ENCODE measurements around the gene KLK5. TPM values are rescaled to one million over a fixed set of nuclear protein-coding genes. Genes with fewer than 3 reads are reported as not detected.
"Not testable (repeated sequence)": the region's sequence is repeated elsewhere in the genome, so short reads cannot be mapped to it uniquely, and the experiment has no call there.

KLK5 gene
- total and polyA plus RNA-seq, 2 donors (not counting 1 experiment from before 2014, with no cell fraction given) = not detected

GRCh38 chr19:50974702-50975556, 22.1 kb upstream of the KLK5 start:
- ATAC-seq (ENCODE audit: low read depth) (no peak), DNase-seq (no peak)
- Histone ChIP-seq H3K4me2 (replicated peaks; ENCODE audit: low read depth, low read length, poor library complexity, severe bottlenecking) (no peak overlapping the region), H3K27ac (ENCODE audit: low read length in 2 of 2) (no peak overlapping the region), H4K20me1 (ENCODE audit: control insufficient read depth, insufficient read depth, low read length, poor library complexity, severe bottlenecking) (no peaks in the 10 kb centered on the region), H2AFZ (ENCODE audit: insufficient read depth, low read depth, low read length, poor library complexity, severe bottlenecking) (no peak overlapping the region), H3K4me1 (ENCODE audit: control insufficient read depth in 2 of 2, insufficient read depth in 2 of 2, low read length in 2 of 2) (no peaks in the 10 kb centered on the region), H3K79me2 (ENCODE audit: control insufficient read depth, insufficient read depth, low read length) (no peaks in the 10 kb centered on the region), H3K4me3 (ENCODE audit: control extremely low read depth in 1 of 5, extremely low read depth in 1 of 5, insufficient read depth in 1 of 5, low read depth in 2 of 5, low read length in 4 of 5) (no peak overlapping the region), H3K9ac (ENCODE audit: low read length) (no peak overlapping the region), H3K27me3 (replicated peaks in 1 of 4; ENCODE audit: control extremely low read depth in 1 of 4, control insufficient read depth in 3 of 4, insufficient read depth in 4 of 4, low read length in 3 of 4) (peaks cover 0 to 13% (median 0%) of the 10 kb centered on the region in 4 experiments), H3K36me3 (replicated peaks in 1 of 2; ENCODE audit: control extremely low read depth in 1 of 2, control insufficient read depth in 1 of 2, extremely low read depth in 1 of 2, insufficient read depth in 2 of 2, low read length in 1 of 2) (no peaks in the 10 kb centered on the region), H3K9me3 (ENCODE audit: control extremely low read depth in 1 of 3, control insufficient read depth in 2 of 3, insufficient read depth in 1 of 3, low read length in 2 of 3) (peaks cover 0 to 2% (median 0%) of the 10 kb centered on the region in 3 donors)
- H3K27me3 Mint-ChIP-seq = peaks cover 68% of the 10 kb centered on the region
- no peaks in the 10 kb centered on the region for H3K4me1 Mint-ChIP-seq
- ChIA-PET CTCF (no interaction called here), POLR2A (no interaction called here)
- no peaks in the 10 kb centered on the region for H3K9me3 Mint-ChIP-seq (ENCODE audit: insufficient read depth)
- H3K4me3 Mint-ChIP-seq = no peak overlapping the region
- no peak overlapping the region for H3K27ac Mint-ChIP-seq
- no peak for TF ChIP-seq CTCF (IDR thresholded peaks at IDR 0.05)
- TF ChIP-seq EZH2 (IDR thresholded peaks at IDR 0.05; ENCODE audit: borderline replicate concordance, insufficient read depth, low read depth, low read length, poor library complexity, severe bottlenecking) = no peak
- intact Hi-C loops (cut with micrococcal nuclease) = no loop called here
- 71% methylated on average over 2 of the region's 9 CpGs for WGBS (ENCODE audit: insufficient coverage)

GRCh38 chr19:50972795-50973376, 20.0 kb upstream of the KLK5 start:
- H3K27ac Mint-ChIP-seq = no peak overlapping the region
- ChIA-PET CTCF (no interaction called here), POLR2A (no interaction called here)
- H3K9me3 Mint-ChIP-seq (ENCODE audit: insufficient read depth) = no peaks in the 10 kb centered on the region
- no peaks in the 10 kb centered on the region for H3K79me2 ChIP-seq (ENCODE audit: control insufficient read depth, insufficient read depth, low read length)
- WGBS (ENCODE audit: insufficient coverage) = 81% methylated on average over 8 of the region's 9 CpGs
- no peak overlapping the region for H3K4me2 ChIP-seq (replicated peaks; ENCODE audit: low read depth, low read length, poor library complexity, severe bottlenecking)
- DNase-seq = no peak
- no peaks in the 10 kb centered on the region for H3K4me1 ChIP-seq (ENCODE audit: control insufficient read depth in 2 of 2, insufficient read depth in 2 of 2, low read length in 2 of 2)
- H3K4me3 Mint-ChIP-seq = no peak overlapping the region
- TF ChIP-seq CTCF (IDR thresholded peaks at IDR 0.05) = no peak
- H3K27me3 Mint-ChIP-seq = peaks cover 58% of the 10 kb centered on the region
- ATAC-seq (ENCODE audit: low read depth) = no peak
- H3K36me3 ChIP-seq (replicated peaks in 1 of 2; ENCODE audit: control extremely low read depth in 1 of 2, control insufficient read depth in 1 of 2, extremely low read depth in 1 of 2, insufficient read depth in 2 of 2, low read length in 1 of 2) = no peaks in the 10 kb centered on the region
- intact Hi-C loops (cut with micrococcal nuclease) = no loop called here
- no peak overlapping the region for H3K9ac ChIP-seq (ENCODE audit: low read length)
- H3K4me3 ChIP-seq (ENCODE audit: control extremely low read depth in 1 of 5, extremely low read depth in 1 of 5, insufficient read depth in 1 of 5, low read depth in 2 of 5, low read length in 4 of 5) = no peak overlapping the region
- H4K20me1 ChIP-seq (ENCODE audit: control insufficient read depth, insufficient read depth, low read length, poor library complexity, severe bottlenecking) = no peaks in the 10 kb centered on the region
- H3K9me3 ChIP-seq (ENCODE audit: control extremely low read depth in 1 of 3, control insufficient read depth in 2 of 3, insufficient read depth in 1 of 3, low read length in 2 of 3) = peaks cover 0 to 2% (median 0%) of the 10 kb centered on the region in 3 donors
- H3K27ac ChIP-seq (ENCODE audit: low read length in 2 of 2) = no peak overlapping the region
- no peak overlapping the region for H2AFZ ChIP-seq (ENCODE audit: insufficient read depth, low read depth, low read length, poor library complexity, severe bottlenecking)
- H3K4me1 Mint-ChIP-seq = no peaks in the 10 kb centered on the region
- peaks cover 0 to 15% (median 0%) of the 10 kb centered on the region in 4 experiments for H3K27me3 ChIP-seq (replicated peaks in 1 of 4; ENCODE audit: control extremely low read depth in 1 of 4, control insufficient read depth in 3 of 4, insufficient read depth in 4 of 4, low read length in 3 of 4)

- H3K4me2 ChIP-seq (replicated peaks; ENCODE audit: low read depth, low read length, poor library complexity, severe bottlenecking); H3K9me3 ChIP-seq (ENCODE audit: control extremely low read depth in 1 of 3, control insufficient read depth in 2 of 3, insufficient read depth in 1 of 3, low read length in 2 of 3); ATAC-seq (ENCODE audit: low read depth); H3K4me1 ChIP-seq (ENCODE audit: control insufficient read depth in 2 of 2, insufficient read depth in 2 of 2, low read length in 2 of 2); H3K27ac ChIP-seq (ENCODE audit: low read length in 2 of 2); H3K79me2 ChIP-seq (ENCODE audit: control insufficient read depth, insufficient read depth, low read length); H3K4me3 ChIP-seq (ENCODE audit: control extremely low read depth in 1 of 5, extremely low read depth in 1 of 5, insufficient read depth in 1 of 5, low read depth in 2 of 5, low read length in 4 of 5); H3K27ac Mint-ChIP-seq; H3K9ac ChIP-seq (ENCODE audit: low read length); H3K4me1 Mint-ChIP-seq; POLR2A ChIA-PET; H2AFZ ChIP-seq (ENCODE audit: insufficient read depth, low read depth, low read length, poor library complexity, severe bottlenecking); CTCF ChIA-PET; H4K20me1 ChIP-seq (ENCODE audit: control insufficient read depth, insufficient read depth, low read length, poor library complexity, severe bottlenecking); H3K4me3 Mint-ChIP-seq; H3K36me3 ChIP-seq (replicated peaks in 1 of 2; ENCODE audit: control extremely low read depth in 1 of 2, control insufficient read depth in 1 of 2, extremely low read depth in 1 of 2, insufficient read depth in 2 of 2, low read length in 1 of 2); H3K9me3 Mint-ChIP-seq (ENCODE audit: insufficient read depth); intact Hi-C loops (cut with micrococcal nuclease); DNase-seq: not testable (repeated sequence)
- H3K27me3 Mint-ChIP-seq = peaks cover 47% of the 10 kb centered on the region
- WGBS (ENCODE audit: insufficient coverage) = 57% methylated on average over 2 of the region's 3 CpGs
- H3K27me3 ChIP-seq (replicated peaks in 1 of 4; ENCODE audit: control extremely low read depth in 1 of 4, control insufficient read depth in 3 of 4, insufficient read depth in 4 of 4, low read length in 3 of 4) = peaks cover 0 to 12% (median 0%) of the 10 kb centered on the region in 4 experiments
These were observed 17.0 kb upstream of the KLK5 start for GRCh38 chr19:50969810-50970209.
